Suprapubic skin (tissue), 4 donors: ENCODE data around the gene ARHGAP22.

Experiments
- CTCF ChIP-seq, 2 donors: fragments of 200-600 bp in 1 of 2; fragments of 450-650 bp in 1 of 2; sonication (generic) in 1 of 2; IDR thresholded peaks; one replicate each; pipeline ENCODE4 v1.5.1; 2016 to 2019; ENCODE audit warnings: antibody characterized with exemption in 2 of 2, mild to moderate bottlenecking in 1 of 2, moderate library complexity in 1 of 2
- EP300 ChIP-seq: sonication (generic); formaldehyde crosslinking; IDR thresholded peaks from one replicate; pipeline ENCODE4 v1.6.1; 2017; ENCODE audit warnings: antibody characterized with exemption
- POLR2A ChIP-seq, 2 donors: fragments of 450-650 bp; IDR thresholded peaks; one replicate each; pipeline ENCODE4 v1.6.1; 2017; ENCODE audit warnings: antibody characterized with exemption in 2 of 2, mild to moderate bottlenecking in 2 of 2, moderate library complexity in 2 of 2
- POLR2AphosphoS5 ChIP-seq, 3 donors: sonication (generic); formaldehyde crosslinking; IDR thresholded peaks; one replicate each; pipeline ENCODE4 v1.6.1; 2017; ENCODE audit warnings: antibody characterized with exemption in 3 of 3

DNA sequence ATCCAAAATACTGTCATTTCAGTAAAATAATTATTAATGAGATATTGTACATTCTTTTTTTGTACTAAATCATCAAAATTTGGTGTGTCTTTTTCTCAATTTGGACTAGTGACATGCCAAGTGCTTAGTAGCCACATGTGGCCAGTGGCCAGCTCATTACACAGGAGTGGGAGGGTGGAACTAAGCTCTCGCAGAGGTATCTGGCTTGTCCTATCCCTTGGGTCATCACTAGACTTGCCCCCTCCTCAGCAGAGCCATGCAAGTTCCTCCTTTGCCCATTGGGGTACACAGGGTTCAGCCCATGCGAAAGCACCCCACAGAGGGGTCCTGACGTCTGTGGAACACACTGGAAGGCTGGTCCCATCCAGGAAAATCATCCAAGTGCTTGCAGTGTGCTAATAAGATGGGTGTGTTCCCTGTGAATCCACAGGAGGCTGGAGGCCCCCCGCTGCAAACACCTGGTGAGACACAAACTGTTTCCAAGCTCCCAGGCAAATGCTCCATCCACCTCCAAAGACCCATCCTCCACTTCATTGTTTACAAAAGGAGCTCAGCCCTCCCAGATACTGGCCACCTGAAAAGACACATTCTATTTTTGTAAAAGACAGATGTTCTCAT lies 1.3 kb downstream of the ARHGAP22 start:
- TF ChIP-seq POLR2AphosphoS5 (IDR thresholded peaks at IDR 0.05), result no peak
- TF ChIP-seq CTCF (IDR thresholded peaks at IDR 0.05), result no peak
- TF ChIP-seq EP300, result no peak
- TF ChIP-seq POLR2A (IDR thresholded peaks at IDR 0.05), result no peak
